ENCODE results near the gene CYFIP2.

CYFIP2 gene

GRCh38 chr5:157259699-157260098 is 6.2 kb upstream of the CYFIP2 start:
- DNase-seq: no peak

GRCh38 chr5:157263496-157264090 is 2.3 kb upstream of the CYFIP2 start:
- no peak for DNase-seq

- no peak for DNase-seq
Measured at GRCh38 chr5:157266286-157267007, 524 bp downstream of the CYFIP2 start.

- no peak for DNase-seq
Measured at GRCh38 chr5:157267025-157267424, 1.1 kb downstream of the CYFIP2 start.

- no peak for DNase-seq
Measured at GRCh38 chr5:157267761-157268480, 2.0 kb downstream of the CYFIP2 start.

GRCh38 chr5:157269165-157269671 is 3.3 kb downstream of the CYFIP2 start:
- DNase-seq: no peak

GRCh38 chr5:157269761-157270272 is 3.9 kb downstream of the CYFIP2 start:
- DNase-seq: no peak

- DNase-seq: no peak
Measured at GRCh38 chr5:157270771-157271170, 4.8 kb downstream of the CYFIP2 start.

GRCh38 chr5:157271740-157272271 is 5.9 kb downstream of the CYFIP2 start:
- DNase-seq: no peak

GRCh38 chr5:157273131-157273556 is 7.2 kb downstream of the CYFIP2 start:
- DNase-seq: no peak

- no peak for DNase-seq
Measured at GRCh38 chr5:157275403-157275802, 9.5 kb downstream of the CYFIP2 start.

GRCh38 chr5:157278319-157279037 is 12.6 kb downstream of the CYFIP2 start:
- no peak for DNase-seq

GRCh38 chr5:157279605-157280239 is 13.8 kb downstream of the CYFIP2 start:
- no peak for DNase-seq

GRCh38 chr5:157280927-157281326 is 15.0 kb downstream of the CYFIP2 start:
- peak; percentile 84 for DNase-seq

- no peak for DNase-seq
Measured at GRCh38 chr5:157282150-157282549, 16.2 kb downstream of the CYFIP2 start.

GRCh38 chr5:157283434-157283833 is 17.5 kb downstream of the CYFIP2 start:
- no peak for DNase-seq

- no peak for DNase-seq
Measured at GRCh38 chr5:157284458-157285212, 18.7 kb downstream of the CYFIP2 start.

GRCh38 chr5:157285310-157286035 is 19.6 kb downstream of the CYFIP2 start:
- no peak for DNase-seq

GRCh38 chr5:157286761-157287211 is 20.9 kb downstream of the CYFIP2 start:
- DNase-seq: peak; percentile 50
